Epithelial cell of esophagus (primary cell): ENCODE results near the gene TDRD7.

Source experiments
- DNase-seq: peaks from one replicate; pipeline ENCODE4 v3.0.0; 2010; ENCODE audit warnings: low read depth
- H3K4me3 ChIP-seq: 2 replicates; pipeline ENCODE4 v1.5.1; 2011; ENCODE audit warnings: mild to moderate bottlenecking, low read length, control low read depth
- CTCF ChIP-seq: IDR thresholded peaks from 2 replicates; pipeline ENCODE4 v1.5.1; 2011; ENCODE audit warnings: low read depth, mild to moderate bottlenecking, low read length, control low read depth, inconsistent platforms; ENCODE audit not compliant: insufficient read depth; ENCODE audit errors: missing control alignments

Gene TDRD7

GRCh38 chr9:97459326-97459725 lies 47.4 kb downstream of the TDRD7 start:
- no peak for DNase-seq
- H3K4me3 ChIP-seq = no peak overlapping the region
- TF ChIP-seq CTCF = no peak

- DNase-seq = no peak
- H3K4me3 ChIP-seq = no peak overlapping the region
- TF ChIP-seq CTCF = no peak
Measured at GRCh38 chr9:97462159-97462558, 50.3 kb downstream of the TDRD7 start.

- TF ChIP-seq CTCF = no peak
- H3K4me3 ChIP-seq = no peak overlapping the region
- no peak for DNase-seq
Measured at GRCh38 chr9:97462914-97463313, 51.0 kb downstream of the TDRD7 start.

- DNase-seq = peak; percentile 65
- no peak overlapping the region for H3K4me3 ChIP-seq
- peak; percentile 81 for TF ChIP-seq CTCF
Measured at GRCh38 chr9:97468658-97469448, 57.0 kb downstream of the TDRD7 start.

- TF ChIP-seq CTCF = peak; percentile 53
- no peak overlapping the region for H3K4me3 ChIP-seq
- DNase-seq = peak; percentile 17
Measured at GRCh38 chr9:97470076-97470475, 58.2 kb downstream of the TDRD7 start.

GRCh38 chr9:97473717-97474116 lies 61.8 kb downstream of the TDRD7 start:
- DNase-seq = no peak
- TF ChIP-seq CTCF = no peak
- H3K4me3 ChIP-seq = no peak overlapping the region

GRCh38 chr9:97474372-97474925 lies 62.6 kb downstream of the TDRD7 start:
- no peak for TF ChIP-seq CTCF
- H3K4me3 ChIP-seq = no peak overlapping the region
- DNase-seq = no peak
